Panc1 (cell line): ENCODE measurements around the gene RBL2. TPM values are rescaled to one million over a fixed set of nuclear protein-coding genes. Genes with fewer than 3 reads are reported as not detected.
"Not testable (repeated sequence)": the region's sequence is repeated elsewhere in the genome, so short reads cannot be mapped to it uniquely, and the experiment has no call there.

Source experiments
- ATAC-seq: fragments of 200-7000 bp; cut with Tn5 transposase; 2 replicates; pipeline ENCODE4 v1.9.1; 2020; ENCODE audit warnings: mild to moderate bottlenecking, moderate library complexity
- BruUV-seq: library from RNA; stranded (reverse); fragments of 400-500 nt; replicated peaks from 2 replicates; lab custom pipeline; 2021; lab: Mats Ljungman, UMichigan
- CTCF ChIA-PET: fragments of 300-600 bp; sonication (Branson Sonifier 250); formaldehyde crosslinking; loops from one replicate; lab custom pipeline; 2022; ENCODE audit warnings: antibody characterized with exemption; lab: Charles Lee
- POLR2A ChIA-PET: fragments of 300-600 bp; sonication (Branson Sonifier 250); formaldehyde crosslinking; loops from one replicate; lab custom pipeline; 2022; ENCODE audit warnings: antibody characterized with exemption; lab: Charles Lee
- DNase-seq: peaks from one replicate; pipeline ENCODE4 v3.0.0-alpha.2; 2010; ENCODE audit warnings: low read depth, low spot score
- H3K27ac ChIP-seq: 2 replicates; pipeline ENCODE4 v1.5.1; 2011; ENCODE audit warnings: mild to moderate bottlenecking, low read length, inconsistent platforms
- H3K27me3 ChIP-seq: fragments of 200-500 bp; sonication (Bioruptor generic); 2 replicates; pipeline ENCODE4 v1.6.0; 2014; ENCODE audit warnings: low read length, inconsistent platforms; ENCODE audit not compliant: control insufficient read depth, insufficient read depth
- H3K36me3 ChIP-seq: fragments of 200-500 bp; sonication (Bioruptor generic); 2 replicates; pipeline ENCODE4 v1.5.1; 2014; ENCODE audit warnings: inconsistent platforms, mild to moderate bottlenecking, low read length, moderate library complexity; ENCODE audit not compliant: control insufficient read depth, insufficient read depth
- H3K4me1 ChIP-seq: 2 replicates; pipeline ENCODE4 v1.5.1; 2011; ENCODE audit warnings: inconsistent platforms, mild to moderate bottlenecking, low read length, moderate library complexity; ENCODE audit not compliant: control insufficient read depth, insufficient read depth
- H3K4me3 ChIP-seq, 2 experiments: 2 replicates each; pipeline ENCODE4 v1.5.1; 2011 to 2012; ENCODE audit warnings: low read depth in 2 of 2, low read length in 2 of 2, mild to moderate bottlenecking in 2 of 2, inconsistent platforms in 1 of 2, moderate library complexity in 1 of 2
- H3K9me3 ChIP-seq: fragments of 200-500 bp; sonication (Bioruptor generic); 2 replicates; pipeline ENCODE4 v1.5.1; 2014; ENCODE audit warnings: low read depth, mild to moderate bottlenecking, inconsistent platforms, low read length, moderate library complexity; ENCODE audit not compliant: control insufficient read depth, insufficient read depth
- in situ Hi-C: cut with HindIII; loops from 2 replicates; pipeline ENCODE4 v1.10.0; 2016; ENCODE audit warnings: low sequenced_read_pairs, low pct_unique_long_range_greater_than_20kb
- intact Hi-C: fragments of 100-400 bp; cut with micrococcal nuclease; formaldehyde crosslinking; loops from one replicate; pipeline ENCODE4 v1.10.0; 2022; ENCODE audit not compliant: unreplicated experiment
- total RNA-seq: library from RNA; stranded (reverse); gene quantifications from one replicate; pipeline ENCODE4 v1.2.1, GENCODE V29; 2021; ENCODE audit not compliant: unreplicated experiment

RBL2 gene
- total RNA-seq, 1 experiment from 2014 or later: 28.9 TPM

DNA sequence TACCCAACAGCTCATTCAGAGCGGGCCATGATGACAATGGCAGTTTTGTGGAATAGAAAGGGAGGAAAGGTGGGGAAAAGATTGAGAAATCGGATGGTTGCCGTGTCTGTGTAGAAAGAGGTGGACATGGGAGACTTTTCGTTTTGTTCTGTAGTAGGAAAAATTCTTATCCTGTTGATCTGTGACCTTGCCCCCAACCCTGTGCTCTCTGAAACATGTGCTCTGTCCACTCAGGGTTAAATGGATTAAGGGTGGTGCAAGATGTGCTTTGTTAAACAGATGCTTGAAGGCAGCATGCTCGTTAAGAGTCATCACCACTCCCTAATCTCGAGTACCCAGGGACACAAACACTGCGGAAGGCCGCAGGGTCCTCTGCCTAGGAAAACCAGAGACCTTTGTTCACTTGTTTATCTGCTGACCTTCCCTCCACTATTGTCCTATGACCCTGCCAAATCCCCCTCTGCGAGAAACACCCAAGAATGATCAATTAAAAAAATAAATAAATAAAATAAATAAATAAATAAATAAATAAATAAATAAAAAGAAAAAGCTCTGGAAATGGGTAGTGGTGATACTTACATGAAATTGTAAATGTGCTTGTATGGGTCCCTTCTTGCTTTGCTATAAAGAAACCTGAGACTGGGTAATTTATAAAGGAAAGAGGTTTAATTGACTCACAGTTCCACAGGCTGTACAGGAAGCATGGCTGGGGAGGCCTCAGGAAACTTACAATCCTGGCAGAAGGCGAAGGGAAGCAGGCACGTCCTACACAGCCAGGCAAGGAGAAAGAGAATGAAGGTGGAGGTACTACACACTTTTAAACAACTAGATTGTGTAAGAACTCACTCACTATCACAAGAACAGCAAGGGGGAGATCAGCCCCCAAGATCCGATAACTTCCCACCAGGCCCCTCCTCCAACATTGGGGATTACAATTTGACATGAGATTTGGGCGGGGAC lies 105.8 kb downstream of the RBL2 start:
- intact Hi-C loops, BruUV-seq, H3K9me3 ChIP-seq, DNase-seq, H3K4me3 ChIP-seq, in situ Hi-C loops, POLR2A ChIA-PET, CTCF ChIA-PET, H3K27ac ChIP-seq, ATAC-seq, H3K36me3 ChIP-seq, H3K27me3 ChIP-seq, H3K4me1 ChIP-seq: not testable (repeated sequence)

Other genes starting within 250 kb of the RBL2 start
- gene AKTIP, start 68.7 kb downstream of the RBL2 start, total RNA-seq: 26.1 TPM